ENCODE measurements around the gene MRNIP. TPM values are rescaled to one million over a fixed set of nuclear protein-coding genes. Genes with fewer than 3 reads are reported as not detected.

The MRNIP gene, protein sequence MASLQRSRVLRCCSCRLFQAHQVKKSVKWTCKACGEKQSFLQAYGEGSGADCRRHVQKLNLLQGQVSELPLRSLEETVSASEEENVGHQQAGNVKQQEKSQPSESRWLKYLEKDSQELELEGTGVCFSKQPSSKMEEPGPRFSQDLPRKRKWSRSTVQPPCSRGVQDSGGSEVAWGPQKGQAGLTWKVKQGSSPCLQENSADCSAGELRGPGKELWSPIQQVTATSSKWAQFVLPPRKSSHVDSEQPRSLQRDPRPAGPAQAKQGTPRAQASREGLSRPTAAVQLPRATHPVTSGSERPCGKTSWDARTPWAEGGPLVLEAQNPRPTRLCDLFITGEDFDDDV
- polyA plus RNA-seq (ENCODE audit: insufficient read length), result 50.5 TPM
- long read RNA-seq, donor 1, full-length matches to known transcripts, result 16 of 16 reads
- long read RNA-seq, donor 1, partial matches to known transcripts, result 0 of 16 reads
- long read RNA-seq, donor 1, other reads (novel, unspliced or antisense), result 0 of 16 reads
- long read RNA-seq, donor 2, full-length matches to known transcripts, result 16 of 16 reads
- long read RNA-seq, donor 2, partial matches to known transcripts, result 0 of 16 reads
- long read RNA-seq, donor 2, other reads (novel, unspliced or antisense), result 0 of 16 reads
- long read RNA-seq, donor 3, partial matches to known transcripts, result 6 of 14 reads
- long read RNA-seq, donor 3, other reads (novel, unspliced or antisense), result 0 of 14 reads
- long read RNA-seq, donor 4, result 0 reads
- long read RNA-seq, donor 5, transcript MRNIP-201 (7 exons, 1,238 nt), result major isoform, 9 of 15 reads
- long read RNA-seq, donor 5, partial matches to known transcripts, result 0 of 15 reads
- long read RNA-seq, donor 5, other reads (novel, unspliced or antisense), result 0 of 15 reads
- long read RNA-seq, donor 6, full-length matches to known transcripts, result 9 of 21 reads
- long read RNA-seq, donor 6, partial matches to known transcripts, result 12 of 21 reads
- long read RNA-seq, donor 6, other reads (novel, unspliced or antisense), result 0 of 21 reads
- long read RNA-seq, donor 7, full-length matches to known transcripts, result 22 of 34 reads
- long read RNA-seq, donor 7, partial matches to known transcripts, result 12 of 34 reads
- long read RNA-seq, donor 7, other reads (novel, unspliced or antisense), result 0 of 34 reads
- long read RNA-seq, donor 8, partial matches to known transcripts, result 0 of 9 reads
- long read RNA-seq, donor 8, other reads (novel, unspliced or antisense), result 0 of 9 reads

DNA sequence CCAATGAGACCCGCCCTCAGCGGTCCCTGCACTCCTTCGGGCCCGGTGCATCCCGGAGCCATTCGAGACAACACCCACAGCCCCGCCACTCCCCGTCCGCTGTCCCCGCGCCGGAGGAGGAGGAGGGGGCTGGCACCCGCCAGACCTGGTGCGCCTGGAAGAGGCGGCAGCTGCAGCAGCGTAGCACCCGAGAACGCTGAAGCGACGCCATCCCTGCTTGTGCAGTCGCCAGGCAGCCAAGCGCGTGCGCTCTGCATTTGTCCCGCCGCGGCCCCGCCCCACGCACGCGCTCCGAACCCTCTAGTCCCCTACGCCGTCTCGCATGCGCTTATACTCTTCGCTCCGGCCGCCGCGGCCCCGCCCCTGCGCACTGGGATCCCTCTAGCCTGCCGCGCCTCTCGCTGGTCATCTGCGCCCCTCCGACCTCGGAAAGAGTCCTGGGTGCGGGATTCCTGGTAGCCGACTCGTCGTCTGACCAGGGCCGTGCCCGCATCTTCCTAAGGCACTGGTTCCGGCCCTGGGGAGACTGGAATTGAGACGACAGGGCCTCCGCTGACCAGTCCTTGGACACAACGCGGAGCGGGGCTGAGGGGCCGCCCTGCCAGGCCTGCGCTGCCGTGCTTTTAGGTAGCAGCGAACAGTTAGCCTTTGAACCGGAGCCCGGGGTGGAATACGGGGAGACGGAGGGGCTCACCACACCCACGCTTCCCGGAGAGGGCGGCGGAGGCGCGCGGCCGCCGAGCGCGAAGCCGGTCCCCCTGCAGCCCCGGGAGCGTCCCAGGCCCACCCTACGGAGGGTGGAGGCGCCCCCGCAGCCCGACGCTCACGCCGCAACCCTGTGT is at the start of gene MRNIP:
MRNIP (minus strand) TSS at position 232 of the 842 bp plus-strand sequence; CDS start at position 211, 21 bp downstream.
- DNase-seq, result peak; percentile 96

DNA sequence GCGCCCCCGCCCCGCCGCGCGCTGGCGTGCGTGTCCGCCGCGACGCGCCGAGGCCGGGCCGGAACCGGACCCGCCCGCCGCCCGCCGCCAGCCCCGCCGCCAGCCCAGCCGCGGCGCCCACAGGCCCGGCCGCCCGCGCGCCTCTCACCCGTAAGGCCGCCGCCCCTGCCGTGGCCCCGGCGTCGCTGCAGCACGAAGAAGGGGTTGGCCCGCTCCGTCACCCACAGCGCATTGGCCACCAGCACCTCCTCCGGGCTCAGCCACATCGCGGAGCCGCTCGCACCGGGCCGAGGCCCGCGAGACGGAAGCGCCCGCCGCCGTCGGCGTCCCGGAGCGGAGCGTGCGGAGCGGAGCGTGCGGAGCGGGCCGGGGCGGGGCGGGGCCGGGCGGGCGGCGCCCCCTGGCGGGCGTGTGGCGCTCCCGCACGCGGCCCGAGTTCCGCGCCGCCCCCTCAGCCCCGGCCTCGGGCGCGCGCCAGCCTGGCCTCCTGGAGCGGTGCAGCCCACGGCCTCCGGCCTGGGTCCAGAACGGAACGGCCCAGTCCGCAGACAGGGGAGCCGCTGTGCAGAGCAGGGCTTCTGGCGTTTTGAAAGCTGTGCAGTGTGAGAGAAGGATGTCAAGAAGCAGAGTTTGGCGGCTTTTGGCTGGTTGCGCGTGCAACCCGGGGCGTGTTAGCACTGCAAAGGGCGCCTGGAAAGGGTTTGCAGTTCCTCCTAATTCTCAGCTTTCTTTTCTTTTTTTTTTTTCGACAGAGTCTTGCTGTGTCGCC is 49.1 kb upstream of the MRNIP start, which contains the start of gene TBC1D9B:
TBC1D9B (minus strand) TSS at position 342 of the 769 bp plus-strand sequence; CDS start at position 266, 76 bp downstream.
- DNase-seq, result peak; percentile 67

DNA sequence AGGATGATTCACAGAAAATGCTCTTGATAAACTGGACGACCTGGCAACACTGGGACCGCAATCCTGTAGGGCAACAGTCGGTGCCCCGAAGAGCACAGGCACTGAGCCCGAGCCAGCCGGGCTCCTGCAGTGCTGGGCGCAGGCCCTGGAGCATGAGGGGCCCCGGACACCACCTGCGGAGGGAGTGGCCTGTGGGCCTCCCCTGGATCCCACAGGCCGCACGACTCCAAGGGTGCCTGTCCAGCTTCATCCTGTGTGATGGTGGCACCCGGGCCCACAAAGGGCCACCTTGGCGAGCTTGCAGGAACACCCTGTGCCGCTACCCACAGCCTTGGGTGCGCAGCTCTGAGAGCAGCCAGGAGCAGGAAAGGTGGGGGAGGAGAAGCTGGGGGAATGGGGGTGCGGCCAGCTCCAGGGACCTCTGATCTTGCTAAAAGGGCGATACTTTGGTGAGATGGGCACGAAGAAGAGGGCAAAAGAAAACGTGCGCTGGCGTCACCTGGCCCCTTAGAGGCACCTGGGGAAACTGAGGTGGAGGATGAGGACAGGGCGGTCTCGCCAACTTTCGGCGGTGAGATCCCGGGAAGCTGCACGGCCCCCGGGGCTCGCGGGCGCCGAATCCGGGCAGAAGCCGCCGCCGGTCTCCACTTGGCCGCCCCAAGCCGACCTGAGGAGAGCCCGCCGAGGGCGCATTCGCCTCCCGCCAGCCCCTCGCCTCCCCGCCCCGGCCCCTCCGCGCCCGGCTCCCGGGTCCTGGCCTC is 48.4 kb upstream of the MRNIP start:
- DNase-seq, result no peak

DNA sequence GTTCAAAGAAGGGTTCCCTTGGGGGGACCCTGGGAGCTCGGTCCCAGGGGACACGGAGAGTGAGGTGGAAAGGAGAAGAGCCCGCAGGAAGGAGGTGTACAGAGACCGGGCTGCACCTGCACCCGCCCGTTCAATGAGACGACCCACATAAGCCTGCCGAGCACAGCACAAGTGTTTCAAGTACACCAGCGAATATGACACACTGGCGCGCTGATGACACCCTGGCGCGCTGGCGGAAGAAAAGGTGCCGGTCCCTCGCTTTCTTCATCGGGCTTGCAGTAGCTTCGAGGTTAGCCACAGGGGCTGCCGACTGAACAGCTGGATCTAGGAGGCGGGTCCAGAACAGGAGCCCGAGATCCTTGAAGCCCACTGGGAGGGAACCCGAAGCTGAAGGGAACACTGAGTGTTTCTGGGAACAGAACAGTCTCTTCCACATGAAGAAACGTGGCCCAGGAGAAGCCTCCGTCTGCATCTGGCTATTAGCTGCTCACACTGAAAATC is 47.7 kb upstream of the MRNIP start:
- no peak for DNase-seq

DNA sequence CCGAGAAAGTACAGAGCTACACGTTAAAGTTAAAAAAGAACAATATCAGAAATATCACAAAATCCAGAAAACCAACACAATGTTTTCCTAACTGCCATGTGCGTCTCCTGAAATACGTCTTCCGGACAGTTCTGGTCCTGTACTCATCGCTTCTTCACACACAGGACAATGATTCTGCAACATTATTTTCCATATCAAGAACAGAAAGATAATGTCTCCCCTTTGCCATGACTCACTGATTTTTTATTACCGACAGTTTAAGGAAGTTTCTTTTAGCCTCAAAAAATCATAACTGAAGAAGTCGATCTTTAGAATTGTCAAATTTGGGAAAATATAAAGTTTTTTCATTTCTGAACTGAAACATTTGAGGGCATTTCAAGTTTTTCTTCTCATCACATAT is 46.5 kb upstream of the MRNIP start:
- no peak for DNase-seq

DNA sequence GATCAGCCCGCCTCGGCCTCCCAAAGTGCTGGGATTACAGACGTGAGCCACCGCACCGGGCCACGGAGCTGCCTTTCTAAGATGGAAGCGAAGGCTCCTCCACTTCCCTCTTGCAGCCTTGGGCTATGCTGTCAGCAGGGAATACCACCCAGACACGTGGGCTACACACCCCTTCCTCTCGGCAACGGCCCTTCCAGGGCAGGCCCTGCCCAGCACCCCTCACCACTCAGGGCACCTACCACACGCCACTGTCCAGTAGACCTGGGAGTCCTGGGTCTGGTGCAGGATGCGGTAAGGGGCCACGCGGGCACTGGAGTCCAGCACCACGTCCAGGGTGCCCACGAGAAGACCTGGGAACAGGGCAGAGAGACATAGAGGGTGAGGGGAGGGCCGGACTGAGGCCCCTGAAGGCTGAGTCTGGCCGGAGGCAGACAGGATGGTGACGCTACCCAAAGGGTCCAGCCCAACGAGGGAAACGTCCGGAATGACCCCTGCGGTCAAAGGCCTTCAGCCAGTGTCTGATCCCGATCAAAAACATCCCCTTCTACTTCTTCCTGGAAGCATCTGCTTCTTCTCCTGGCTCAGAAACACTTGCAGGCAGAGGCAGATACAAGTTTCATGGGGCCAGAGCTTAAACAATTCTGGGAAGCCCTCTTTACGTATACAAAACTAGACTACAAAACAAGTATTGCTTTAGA is 46.0 kb upstream of the MRNIP start:
- no peak for DNase-seq

DNA sequence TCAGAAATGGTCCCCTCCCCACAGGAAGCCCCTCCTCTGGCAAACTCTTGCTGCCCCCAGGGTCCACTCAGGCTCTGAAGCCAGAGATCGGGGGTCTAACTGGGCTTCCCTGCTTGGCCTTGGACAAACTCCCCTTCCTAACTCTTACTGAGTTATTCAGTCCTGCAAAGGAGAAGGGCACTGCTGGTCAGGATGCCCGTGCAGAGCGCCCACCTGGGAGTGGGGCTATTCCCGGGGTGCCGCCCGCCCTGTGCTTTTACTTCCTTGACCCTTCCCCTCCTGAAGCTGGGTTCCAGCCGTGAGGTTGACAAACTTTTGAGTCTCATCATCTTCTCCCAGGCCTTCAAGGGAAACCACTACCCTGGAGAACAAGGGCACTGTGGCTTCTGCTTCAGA is 44.1 kb upstream of the MRNIP start:
- no peak for DNase-seq

DNA sequence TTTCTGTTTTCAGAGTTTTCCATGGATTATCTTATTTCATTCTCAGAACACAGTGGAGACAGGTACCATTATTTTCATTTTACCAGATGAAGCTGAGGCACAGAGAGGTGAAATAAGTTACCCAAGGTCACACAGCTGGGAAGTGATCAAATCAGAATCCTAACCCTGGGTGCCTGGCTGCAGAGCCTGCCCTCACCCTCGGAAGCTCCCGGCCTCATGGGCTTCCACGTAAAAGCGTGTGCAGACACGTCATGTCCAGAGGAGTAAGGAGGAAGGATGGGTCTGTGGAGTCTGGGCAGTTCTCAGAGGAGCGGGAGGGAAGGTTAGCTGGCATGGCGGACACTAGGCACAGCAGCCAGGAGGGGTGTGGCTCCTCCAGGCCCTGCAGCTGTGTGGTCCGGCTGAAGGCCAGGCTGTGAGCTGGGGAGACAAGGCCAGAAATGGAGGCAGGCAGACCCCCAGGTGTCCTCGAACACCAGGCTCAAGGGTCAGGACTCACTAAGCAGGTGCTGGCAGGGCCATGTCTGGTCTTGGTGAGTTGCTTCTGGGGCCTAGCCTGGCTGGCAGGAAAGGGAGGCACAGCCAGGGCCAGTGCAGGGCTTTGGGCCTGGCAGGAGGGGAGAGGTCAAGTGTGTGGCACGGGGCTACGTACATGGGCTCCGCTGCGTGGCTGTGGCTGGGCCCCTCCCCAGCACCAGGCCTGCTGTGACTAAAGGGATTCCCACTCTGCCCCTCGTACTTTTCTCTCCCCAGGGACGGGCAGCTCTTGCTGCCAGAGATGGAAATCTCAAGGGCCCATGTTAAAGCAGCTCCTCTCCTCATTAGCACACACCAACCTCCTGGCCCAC is 43.5 kb upstream of the MRNIP start:
- no peak for DNase-seq

DNA sequence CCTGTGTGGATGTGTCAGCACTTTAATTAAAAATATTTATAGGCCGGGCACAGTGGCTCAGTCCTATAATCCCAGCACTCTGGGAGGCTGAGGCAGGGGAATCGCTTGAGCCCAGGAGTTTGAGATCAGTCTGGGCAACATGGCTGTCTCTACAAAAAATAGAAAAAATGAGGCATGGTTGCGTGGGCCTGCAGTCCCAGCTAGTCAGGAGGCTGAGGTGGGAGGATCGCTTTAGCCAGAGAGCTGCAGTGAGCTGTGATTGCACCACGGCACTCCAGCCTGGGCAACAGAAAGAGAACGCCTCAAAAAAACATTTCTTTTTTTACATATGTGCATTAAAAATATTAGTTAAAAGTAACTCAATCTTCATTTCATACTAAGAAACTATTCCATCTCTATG is 42.8 kb upstream of the MRNIP start:
- DNase-seq, result no peak

DNA sequence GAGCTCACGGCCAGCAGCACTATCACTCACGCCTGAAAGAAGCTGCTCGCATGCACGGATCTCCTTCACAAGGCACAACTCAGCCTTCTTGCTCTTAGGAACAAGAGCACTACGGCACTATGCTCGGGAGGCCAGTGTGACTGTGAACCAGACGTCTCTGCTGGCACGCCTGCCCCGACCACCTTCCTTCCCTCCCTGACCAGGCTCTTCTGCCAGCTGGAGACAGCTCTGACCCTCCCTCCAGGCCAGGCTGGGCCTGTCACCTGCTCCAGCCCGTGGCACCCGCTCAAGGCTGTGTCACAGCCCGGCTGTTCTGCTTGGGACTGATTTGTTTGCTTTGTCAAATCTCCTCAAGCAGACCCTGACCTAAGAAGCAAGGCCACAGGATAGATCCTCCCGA is 42.1 kb upstream of the MRNIP start:
- DNase-seq, result no peak

DNA sequence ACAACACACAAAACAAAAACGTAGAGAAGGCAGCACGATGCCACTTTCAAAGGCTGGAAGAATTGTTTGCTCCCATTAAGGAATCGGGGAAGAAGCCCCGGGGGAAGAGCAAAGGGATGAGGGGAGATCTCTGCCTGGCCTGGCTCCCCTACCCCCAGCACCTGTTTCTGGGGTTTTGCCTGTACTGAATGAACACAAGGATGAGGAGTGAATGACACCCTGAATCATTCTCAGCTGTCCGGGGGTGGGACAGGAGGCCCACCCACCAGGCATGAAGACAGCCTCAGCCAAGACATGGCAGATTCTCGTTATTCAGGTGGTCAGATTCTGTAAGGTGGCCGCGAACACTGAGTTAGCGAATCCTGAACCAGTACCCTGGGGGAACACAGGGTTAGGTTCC is 41.6 kb upstream of the MRNIP start:
- no peak for DNase-seq

DNA sequence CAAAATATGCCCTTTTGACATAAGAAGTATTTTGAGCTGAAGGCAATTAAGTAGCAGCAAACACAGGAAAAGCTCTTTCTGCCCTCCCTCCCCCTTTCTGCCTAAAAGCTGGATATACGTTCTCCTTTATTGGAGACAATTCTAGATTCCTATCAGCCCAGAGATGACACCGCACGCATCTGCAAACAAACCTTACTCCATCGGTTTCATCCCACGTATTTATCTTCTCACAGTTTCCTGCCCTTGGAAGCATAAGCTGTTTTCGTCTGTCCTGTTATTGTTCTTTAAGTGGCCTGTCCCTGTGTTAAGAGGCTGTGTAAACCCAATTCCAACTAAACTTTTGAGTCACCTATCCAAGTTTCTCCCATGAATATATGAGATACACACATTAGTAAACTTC is 37.2 kb upstream of the MRNIP start:
- DNase-seq, result no peak

DNA sequence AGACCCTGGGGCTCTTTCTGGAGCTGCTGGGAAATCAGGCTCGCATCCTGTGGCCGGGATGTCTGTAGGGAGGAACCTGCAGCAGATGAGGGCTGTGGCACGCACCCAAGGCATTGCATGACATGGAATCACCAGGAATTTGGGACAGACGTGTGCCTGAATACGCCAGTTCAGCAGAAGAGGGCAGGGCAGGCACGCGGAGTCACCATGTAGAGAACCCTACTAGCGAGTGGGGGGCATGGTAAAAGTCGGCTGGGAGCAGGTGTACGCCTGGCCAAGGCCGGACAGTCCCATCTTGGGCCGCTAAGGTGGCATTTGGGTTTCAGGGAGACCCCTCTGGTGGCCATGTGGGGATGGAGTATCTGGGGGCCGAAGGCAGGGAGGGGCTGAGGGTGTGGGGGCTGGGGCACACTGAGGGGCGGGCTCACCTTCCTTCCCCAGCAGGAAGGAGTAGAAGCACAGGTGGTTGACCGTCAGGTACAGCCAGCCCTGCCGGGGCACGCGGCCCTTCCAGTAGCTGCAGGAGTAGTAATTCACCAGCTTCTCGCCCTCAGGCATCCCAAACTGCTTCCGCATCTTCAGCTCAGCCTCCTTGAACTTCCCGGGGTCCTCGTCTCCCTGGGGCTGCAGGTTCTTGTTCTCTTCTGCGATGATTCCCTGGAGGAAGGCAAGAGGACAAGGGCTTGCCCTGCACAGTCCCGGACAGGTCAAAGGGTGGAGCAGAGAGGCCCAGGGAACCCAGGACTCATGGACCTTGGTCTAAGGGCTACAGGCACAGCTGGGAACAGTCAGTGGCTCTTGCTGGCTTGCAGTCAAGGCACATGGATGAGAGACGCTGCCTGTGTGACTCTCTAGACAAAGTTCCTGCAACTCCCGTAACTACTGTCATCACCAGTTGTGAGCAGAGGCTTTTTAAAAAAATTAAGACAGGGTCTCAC is 35.6 kb upstream of the MRNIP start:
- DNase-seq, result no peak

DNA sequence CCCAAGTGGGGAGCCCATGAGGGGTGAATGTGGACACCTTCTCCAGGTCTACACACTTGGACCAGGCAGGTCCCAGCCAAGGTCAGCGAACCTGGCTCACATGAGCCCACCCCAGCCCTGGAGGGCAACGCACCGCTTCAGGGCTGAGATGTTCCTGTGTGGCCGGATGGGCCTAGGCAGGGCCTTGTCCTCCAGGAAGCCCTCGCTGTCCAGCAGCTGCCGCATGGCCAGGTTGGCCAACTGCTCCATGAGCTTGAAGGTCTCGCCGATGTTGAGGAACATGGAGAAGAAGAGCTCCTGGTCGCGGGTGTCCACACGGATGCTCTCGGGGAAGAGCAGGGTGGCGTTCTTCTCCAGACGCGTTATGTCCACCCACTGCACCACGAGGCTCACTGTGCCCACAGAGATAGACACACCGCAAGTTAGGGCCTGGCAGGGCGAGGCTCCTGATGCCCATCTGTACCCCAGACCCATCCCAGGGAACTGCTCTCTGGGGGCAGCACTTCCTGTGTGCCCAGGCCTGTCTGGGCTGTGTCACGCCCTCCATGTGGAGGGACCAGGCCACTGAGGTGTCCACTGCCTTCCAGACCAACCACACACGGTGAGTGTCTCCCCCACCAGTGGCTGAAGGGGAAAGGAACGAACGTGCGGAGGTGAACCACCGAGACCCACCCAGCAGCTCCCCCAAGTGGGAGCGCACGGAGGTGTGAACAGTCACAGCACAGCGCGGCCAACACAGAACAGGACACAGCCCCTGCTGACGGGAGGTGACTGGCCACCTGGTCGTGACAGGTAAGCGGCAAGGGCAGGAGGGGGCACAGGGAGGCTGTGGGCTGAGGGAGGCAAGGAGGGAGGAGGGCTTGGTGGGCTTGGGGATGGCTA is 34.7 kb upstream of the MRNIP start:
- no peak for DNase-seq

DNA sequence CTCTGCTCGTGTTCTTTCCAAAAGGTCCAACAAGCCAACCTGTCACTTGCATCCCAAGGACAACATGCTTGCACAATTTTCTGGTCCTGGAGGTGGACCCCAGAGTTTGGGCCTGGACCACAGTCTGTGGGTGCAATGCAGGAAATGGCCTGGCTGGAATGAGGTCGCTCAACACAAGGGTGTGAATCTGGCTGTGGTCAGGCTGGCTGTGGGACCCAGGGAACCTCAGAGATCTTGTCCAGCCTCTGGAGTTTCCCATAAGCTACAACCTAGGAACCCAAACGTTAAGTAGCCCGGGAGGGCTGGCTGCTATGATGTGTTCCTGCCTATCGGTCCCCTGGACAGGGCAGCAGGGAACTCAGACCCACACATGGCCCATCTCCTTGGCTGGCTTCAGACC is 33.6 kb upstream of the MRNIP start:
- no peak for DNase-seq
